HEK293 (cell line): Measurements from ENCODE around the gene ERAS.
A peak's percentile ranks its signal among the peaks of the same experiment; 100 is the strongest.

Experiments
- CTCF ChIA-PET: fragments of 350-600 bp; formaldehyde crosslinking; extraction: SDS; loops from one replicate; lab custom pipeline; 2021; ENCODE audit warnings: antibody characterized with exemption; lab: Yijun Ruan, JAX
- POLR2A ChIA-PET: fragments of 300-600 bp; formaldehyde crosslinking; extraction: SDS; loops from one replicate; lab custom pipeline; 2020; ENCODE audit warnings: antibody characterized with exemption, inconsistent platforms; lab: Yijun Ruan, JAX
- H3K27ac ChIP-seq: fragments of 200-500 bp; sonication (Bioruptor generic); 2 replicates; pipeline ENCODE4 v1.5.1; 2014; ENCODE audit warnings: low read depth, low read length, control low read depth, inconsistent platforms; ENCODE audit errors: extremely low read depth
- H3K36me3 ChIP-seq, 2 experiments: fragments of 200-500 bp in 1 of 2; sonication (Bioruptor generic) in 1 of 2; 1 replicate in 1 of 2; 2 replicates in 1 of 2; pipeline ENCODE4 v1.5.1; 2014 to 2017; ENCODE audit warnings: inconsistent platforms in 2 of 2, low read length in 2 of 2; ENCODE audit not compliant: control insufficient read depth in 2 of 2, insufficient read depth in 1 of 2
- H3K4me1 ChIP-seq: fragments of 200-500 bp; sonication (Bioruptor generic); 2 replicates; pipeline ENCODE4 v1.5.1; 2014; ENCODE audit warnings: mild to moderate bottlenecking, low read length, inconsistent platforms; ENCODE audit not compliant: control insufficient read depth, insufficient read depth
- H3K4me3 ChIP-seq: 2 replicates; pipeline ENCODE4 v1.5.1; 2011; ENCODE audit warnings: low read depth, mild to moderate bottlenecking, control low read depth, low read length, moderate library complexity
- H3K9me3 ChIP-seq: fragments of 200-500 bp; sonication (Bioruptor generic); 2 replicates; pipeline ENCODE4 v1.5.1; 2014; ENCODE audit warnings: low read depth, low read length, inconsistent platforms; ENCODE audit not compliant: control insufficient read depth, insufficient read depth
- BCL11B ChIP-seq: fragments of 450-650 bp; formaldehyde crosslinking; IDR thresholded peaks from 2 replicates; pipeline ENCODE4 v1.5.1; 2016; ENCODE audit warnings: low read depth, missing biosample characterization, missing genetic modification characterization
- EGR2 ChIP-seq: fragments of 450-650 bp; formaldehyde crosslinking; IDR thresholded peaks from 2 replicates; pipeline ENCODE4 v1.5.1; 2016; ENCODE audit warnings: low read depth, missing biosample characterization, missing genetic modification characterization
- KLF10 ChIP-seq: fragments of 450-650 bp; IDR thresholded peaks from 2 replicates; pipeline ENCODE4 v1.5.1; 2018; ENCODE audit warnings: missing biosample characterization, mild to moderate bottlenecking, missing genetic modification characterization
- KLF8 ChIP-seq: fragments of 450-650 bp; formaldehyde crosslinking; IDR thresholded peaks from 2 replicates; pipeline ENCODE4 v1.5.1; 2016; ENCODE audit warnings: missing biosample characterization, missing genetic modification characterization
- OVOL3 ChIP-seq: fragments of 450-650 bp; formaldehyde crosslinking; IDR thresholded peaks from 2 replicates; pipeline ENCODE4 v1.5.1; 2016; ENCODE audit warnings: missing biosample characterization, missing genetic modification characterization
- SP3 ChIP-seq: fragments of 450-650 bp; formaldehyde crosslinking; IDR thresholded peaks from 2 replicates; pipeline ENCODE4 v1.5.1; 2016; ENCODE audit warnings: missing biosample characterization, missing genetic modification characterization
- ZBTB1 ChIP-seq: fragments of 450-650 bp; formaldehyde crosslinking; IDR thresholded peaks from 2 replicates; pipeline ENCODE4 v1.5.1; 2016; ENCODE audit warnings: missing biosample characterization, missing genetic modification characterization
- ZBTB20 ChIP-seq: fragments of 450-650 bp; formaldehyde crosslinking; IDR thresholded peaks from 2 replicates; pipeline ENCODE4 v1.5.1; 2016; ENCODE audit warnings: missing biosample characterization, missing genetic modification characterization
- ZFHX2 ChIP-seq: fragments of 450-650 bp; formaldehyde crosslinking; conservative IDR thresholded peaks from 2 replicates; pipeline ENCODE4 v1.5.1; 2016; ENCODE audit warnings: missing biosample characterization, missing genetic modification characterization
- ZIC2 ChIP-seq: fragments of 450-650 bp; formaldehyde crosslinking; IDR thresholded peaks from 2 replicates; pipeline ENCODE4 v1.5.1; 2016; ENCODE audit warnings: missing biosample characterization, missing genetic modification characterization
- ZNF157 ChIP-seq: fragments of 450-650 bp; formaldehyde crosslinking; IDR thresholded peaks from 2 replicates; pipeline ENCODE4 v1.5.1; 2016; ENCODE audit warnings: missing biosample characterization, missing genetic modification characterization
- ZNF19 ChIP-seq: fragments of 450-650 bp; formaldehyde crosslinking; IDR thresholded peaks from 2 replicates; pipeline ENCODE4; 2016; ENCODE audit warnings: missing biosample characterization, missing genetic modification characterization, low read depth
- ZNF311 ChIP-seq: fragments of 450-650 bp; formaldehyde crosslinking; IDR thresholded peaks from 2 replicates; pipeline ENCODE4 v1.5.1; 2017; ENCODE audit warnings: missing biosample characterization, missing genetic modification characterization, borderline replicate concordance
- ZNF324 ChIP-seq: fragments of 450-650 bp; formaldehyde crosslinking; IDR thresholded peaks from 2 replicates; pipeline ENCODE4 v1.5.1; 2016; ENCODE audit warnings: missing biosample characterization, missing genetic modification characterization
- ZNF335 ChIP-seq: fragments of 450-650 bp; formaldehyde crosslinking; conservative IDR thresholded peaks from 2 replicates; pipeline ENCODE4 v1.5.1; 2016; ENCODE audit warnings: missing biosample characterization, missing genetic modification characterization
- ZNF558 ChIP-seq: fragments of 450-650 bp; formaldehyde crosslinking; IDR thresholded peaks from 2 replicates; pipeline ENCODE4 v1.5.1; 2016; ENCODE audit warnings: missing biosample characterization, missing genetic modification characterization
- ZNF571 ChIP-seq: fragments of 450-650 bp; formaldehyde crosslinking; IDR thresholded peaks from 2 replicates; pipeline ENCODE4 v1.5.0; 2017; ENCODE audit warnings: missing biosample characterization, missing genetic modification characterization
- ZNF654 ChIP-seq: fragments of 450-650 bp; formaldehyde crosslinking; IDR thresholded peaks from 2 replicates; pipeline ENCODE4 v1.5.1; 2016; ENCODE audit warnings: low read depth, missing biosample characterization, missing genetic modification characterization
- TF ChIP-seq, protein P1 (sequence below): fragments of 450-650 bp; formaldehyde crosslinking; IDR thresholded peaks from 2 replicates; pipeline ENCODE4 v1.5.0; 2017; ENCODE audit warnings: missing biosample characterization, missing genetic modification characterization, borderline replicate concordance

Gene ERAS

DNA sequence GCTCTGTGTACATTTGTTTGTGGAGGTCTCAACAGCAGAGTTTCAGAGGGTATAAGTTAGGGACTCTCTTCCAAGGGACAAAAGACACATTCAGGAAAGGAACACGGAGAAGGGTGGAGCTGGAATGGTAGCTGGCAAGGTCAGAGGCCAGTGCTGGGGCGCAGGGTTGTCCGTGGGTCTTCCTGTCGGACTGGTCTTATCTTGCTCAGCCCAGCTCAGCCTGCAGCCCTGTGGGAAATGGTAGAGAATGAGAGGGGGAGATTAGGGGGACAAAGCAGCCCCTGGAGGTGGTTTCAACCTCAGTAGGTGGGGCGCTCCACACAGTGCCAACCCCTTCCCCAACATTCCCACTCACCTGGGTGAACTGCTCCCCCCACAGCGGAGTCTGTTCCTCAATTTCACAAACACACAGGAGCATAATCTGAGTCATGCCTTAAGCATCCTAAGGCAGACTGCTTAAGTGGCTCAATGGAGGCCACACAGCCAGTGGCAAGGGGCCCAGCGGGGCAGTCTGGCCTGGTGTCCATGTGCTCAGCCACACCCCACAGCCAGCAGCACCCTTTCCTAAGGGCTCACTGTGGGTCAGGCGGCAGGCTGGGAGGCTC is 31.3 kb upstream of the ERAS start:
- Histone ChIP-seq H3K36me3 (no peaks in the 10 kb centered on the region), H3K4me3 (no peak overlapping the region), H3K27ac (no peak overlapping the region), H3K4me1 (no peaks in the 10 kb centered on the region), H3K9me3 (no peaks in the 10 kb centered on the region)
- CTCF ChIA-PET, result interaction anchor here (0.6 kb wide), 1 partner anchor 116 kb away, joined by 3 read pairs; no protein-coding TSS in a partner anchor
- POLR2A ChIA-PET, result no interaction called here
- TF ChIP-seq ZIC2 (tag by site-specific recombination) (0 out of 2 replicates have a peak, but pooled peaks have one; percentile 29), ZNF654 (tag by site-specific recombination) (no peak)

DNA sequence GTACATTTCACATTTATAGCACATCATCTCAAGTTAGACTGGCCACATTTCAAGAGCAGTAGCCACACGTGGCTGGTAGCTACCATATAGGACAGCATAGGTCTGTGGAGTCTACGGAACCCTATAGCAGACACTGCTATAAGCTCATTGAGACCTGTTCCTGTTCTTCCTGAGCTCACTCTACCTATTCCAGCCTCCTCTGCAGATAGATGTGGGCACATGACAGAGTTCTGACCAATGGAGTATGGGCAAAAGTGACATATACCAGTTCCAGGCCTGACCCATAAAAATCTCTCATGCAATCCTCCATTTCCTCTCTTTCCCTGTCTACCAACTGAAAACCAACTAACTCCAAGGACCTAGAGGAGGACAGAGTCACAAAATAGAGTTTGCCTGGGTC is 28.0 kb upstream of the ERAS start:
- POLR2A ChIA-PET, result interaction anchor here (0.6 to 1.2 kb wide), 2 partner anchors 22 to 99 kb away, joined by 3 to 4 read pairs; partner anchors contain the start of genes PQBP1 and TIMM17B
- TF ChIP-seq ZNF558 (no peak), ZNF157 (no peak), ZNF311 (no peak), ZBTB20 (tag by site-specific recombination) (0 out of 2 replicates have a peak, but pooled peaks have one; percentile 15), ZBTB1 (tag by site-specific recombination) (no peak)
- H3K36me3 ChIP-seq, result peaks cover 0 to 4% of the 10 kb centered on the region in 2 experiments; a peak in 1 of 3 replicates
- CTCF ChIA-PET, result no interaction called here
- no peak overlapping the region for H3K27ac ChIP-seq
- no peak overlapping the region for H3K4me3 ChIP-seq
- H3K9me3 ChIP-seq, result no peaks in the 10 kb centered on the region
- peaks cover 4% of the 10 kb centered on the region; the same call in 1 of the 2 replicates for H3K4me1 ChIP-seq

DNA sequence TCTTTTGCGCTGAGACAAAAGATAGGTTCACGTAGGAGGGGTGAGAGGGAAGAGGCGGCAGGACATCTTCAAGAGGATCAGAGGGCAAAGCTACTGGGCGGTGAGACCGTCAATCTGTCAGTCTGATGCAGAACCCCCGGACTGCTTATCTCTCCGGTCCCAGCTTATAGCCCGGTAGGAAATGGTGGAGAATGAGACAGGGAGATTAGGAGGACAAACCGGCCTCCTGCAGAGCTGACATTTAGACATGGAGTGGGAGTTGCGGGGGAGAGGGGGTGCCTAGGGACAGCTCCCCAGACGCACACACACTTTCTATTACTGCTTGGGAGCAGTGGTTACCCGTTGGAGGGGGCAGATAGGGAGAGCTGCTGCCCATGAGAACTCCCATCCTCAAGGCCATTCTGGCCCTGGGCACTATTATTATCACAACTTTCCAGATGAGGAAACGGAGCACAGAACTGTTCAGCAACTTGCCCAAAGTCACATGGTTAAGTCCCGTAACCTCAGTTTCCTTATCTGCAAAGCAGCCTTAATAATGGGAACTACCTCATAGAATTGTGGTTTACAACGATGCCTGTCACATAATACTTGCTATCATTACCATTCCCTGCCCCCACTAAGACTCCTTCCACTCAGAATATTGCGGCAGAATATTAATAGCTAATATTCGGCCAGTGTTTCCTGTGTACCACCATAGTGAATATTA is 25.6 kb upstream of the ERAS start:
- POLR2A ChIA-PET, result interaction anchor here (0.8 to 1.8 kb wide), 9 partner anchors 12 to 468 kb away, joined by 3 to 16 read pairs (median 5); partner anchors contain the start of genes EBP, PQBP1, SLC35A2 and TIMM17B
- CTCF ChIA-PET, result interaction anchor here (0.9 kb wide), 1 partner anchor 138 kb away, joined by 5 read pairs; no protein-coding TSS in a partner anchor
- Histone ChIP-seq H3K9me3 (no peaks in the 10 kb centered on the region), H3K36me3 (peaks cover 10 to 26% of the 10 kb centered on the region in 2 experiments; a peak in 2 of 3 replicates), H3K4me3 (peak overlapping the region; percentile 80), H3K27ac (peak overlapping the region; percentile 85), H3K4me1 (peaks cover 4% of the 10 kb centered on the region; the same call in 1 of the 2 replicates)
- TF ChIP-seq BCL11B (tag by site-specific recombination) (peak; percentile 47; the same call in 1 of the 2 replicates), KLF8 (no peak), EGR2 (tag by site-specific recombination) (peak; percentile 98), ZIC2 (tag by site-specific recombination) (peak; percentile 67), ZNF571 (tag by site-specific recombination) (no peak), ZNF335 (tag by site-specific recombination) (peak; percentile 96), ZFHX2 (tag by site-specific recombination) (peak; percentile 91)

DNA sequence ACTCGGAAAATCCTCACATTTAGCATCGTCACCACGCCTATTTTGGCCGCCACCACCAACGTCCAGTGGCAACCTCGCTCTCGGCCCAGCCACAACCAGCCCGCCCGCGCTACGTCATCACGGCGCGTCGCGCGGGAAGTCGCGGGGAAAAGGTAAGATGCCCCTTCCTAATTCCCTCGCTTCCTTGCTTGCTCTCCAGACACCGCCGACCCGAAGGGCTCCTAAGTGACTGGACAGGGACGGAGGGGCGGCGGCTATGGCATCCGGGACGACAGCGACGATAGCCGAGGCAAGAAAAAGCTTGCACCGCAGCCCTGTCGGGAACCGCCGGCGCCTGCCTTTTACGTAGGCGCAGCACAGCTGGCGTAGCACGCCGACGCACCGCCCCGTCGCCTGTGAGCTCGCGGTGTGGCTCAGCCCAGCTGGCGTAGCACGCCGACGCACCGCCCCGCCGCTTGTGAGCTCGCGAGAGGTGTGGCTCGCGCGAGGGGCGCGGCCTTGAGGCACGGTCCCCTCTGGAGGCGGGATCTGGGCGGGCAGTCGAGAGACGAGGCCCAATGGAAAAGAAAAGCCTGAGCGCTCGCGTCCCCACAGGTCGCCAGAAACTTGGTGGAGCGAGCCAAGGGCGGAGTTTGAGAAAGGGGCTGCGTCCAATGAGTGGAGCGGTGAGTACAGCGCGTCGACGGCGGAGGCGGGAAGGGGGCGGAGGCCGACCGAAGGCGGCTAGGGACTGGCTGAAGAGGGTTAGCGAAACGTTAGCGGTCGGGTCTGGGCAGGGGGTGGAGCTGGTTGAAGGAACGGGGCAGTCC is 24.8 kb upstream of the ERAS start, which contains the start of gene HDAC6:
Gene HDAC6 (plus strand): TSS at position 788 of the 809 bp plus-strand sequence. CDS start 626 bp downstream, outside the sequence.
- ChIA-PET CTCF (interaction anchor here (0.5 to 0.9 kb wide), 3 partner anchors 92 to 137 kb away, joined by 3 to 6 read pairs (median 5); no protein-coding TSS in a partner anchor), POLR2A (interaction anchor here (0.6 to 1.8 kb wide), 16 partner anchors 9 to 467 kb away, joined by 3 to 16 read pairs (median 4); partner anchors contain the start of genes EBP, OTUD5, PQBP1 and SLC35A2)
- TF ChIP-seq ZNF324 (tag by site-specific recombination) (peak; percentile 92), ZIC2 (tag by site-specific recombination) (peak; percentile 70; the same call in 1 of the 2 replicates), ZNF311 (no peak), SP3 (tag by site-specific recombination) (peak; percentile 94), ZNF19 (no peak), OVOL3 (tag by site-specific recombination) (peak; percentile 84), KLF10 (tag by site-specific recombination) (peak; percentile 94)
- TF ChIP-seq, protein P1, sequence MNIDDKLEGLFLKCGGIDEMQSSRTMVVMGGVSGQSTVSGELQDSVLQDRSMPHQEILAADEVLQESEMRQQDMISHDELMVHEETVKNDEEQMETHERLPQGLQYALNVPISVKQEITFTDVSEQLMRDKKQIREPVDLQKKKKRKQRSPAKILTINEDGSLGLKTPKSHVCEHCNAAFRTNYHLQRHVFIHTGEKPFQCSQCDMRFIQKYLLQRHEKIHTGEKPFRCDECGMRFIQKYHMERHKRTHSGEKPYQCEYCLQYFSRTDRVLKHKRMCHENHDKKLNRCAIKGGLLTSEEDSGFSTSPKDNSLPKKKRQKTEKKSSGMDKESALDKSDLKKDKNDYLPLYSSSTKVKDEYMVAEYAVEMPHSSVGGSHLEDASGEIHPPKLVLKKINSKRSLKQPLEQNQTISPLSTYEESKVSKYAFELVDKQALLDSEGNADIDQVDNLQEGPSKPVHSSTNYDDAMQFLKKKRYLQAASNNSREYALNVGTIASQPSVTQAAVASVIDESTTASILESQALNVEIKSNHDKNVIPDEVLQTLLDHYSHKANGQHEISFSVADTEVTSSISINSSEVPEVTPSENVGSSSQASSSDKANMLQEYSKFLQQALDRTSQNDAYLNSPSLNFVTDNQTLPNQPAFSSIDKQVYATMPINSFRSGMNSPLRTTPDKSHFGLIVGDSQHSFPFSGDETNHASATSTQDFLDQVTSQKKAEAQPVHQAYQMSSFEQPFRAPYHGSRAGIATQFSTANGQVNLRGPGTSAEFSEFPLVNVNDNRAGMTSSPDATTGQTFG (tag by site-specific recombination), result no peak

More for the DNA sequence above, 24.8 kb upstream of the ERAS start, which contains the start of gene HDAC6:
- Histone ChIP-seq H3K27ac (peak within 1 kb of the TSS; percentile 85), H3K9me3 (no peaks in the 10 kb centered on the region), H3K36me3 (peaks cover 10 to 32% of the 10 kb centered on the region in 2 experiments; a peak in 2 of 3 replicates), H3K4me3 (peak within 1 kb of the TSS; percentile 80), H3K4me1 (peaks cover 4% of the 10 kb centered on the region; the same call in 1 of the 2 replicates)
